HFF-Myc (cell line): ENCODE results near the gene KRT36.

ENCODE experiments used
- DNase-seq: peaks from one replicate; pipeline ENCODE4 v3.0.0-alpha.2; 2011; ENCODE audit warnings: low read depth; ENCODE audit errors: extremely low read depth
- H3K4me3 ChIP-seq: replicated peaks from 2 replicates; pipeline ENCODE4 v1.5.1; 2011; ENCODE audit warnings: low read depth, mild to moderate bottlenecking, control low read depth, low read length
- CTCF ChIP-seq: IDR thresholded peaks from 2 replicates; pipeline ENCODE4 v1.5.1; 2012; ENCODE audit warnings: mild to moderate bottlenecking, low read depth, low read length, control low read depth; ENCODE audit errors: missing control alignments

The KRT36 gene

GRCh38 chr17:41453066-41453465, 36.6 kb downstream of the KRT36 start:
- TF ChIP-seq CTCF: no peak
- no peak overlapping the region for H3K4me3 ChIP-seq

DNA sequence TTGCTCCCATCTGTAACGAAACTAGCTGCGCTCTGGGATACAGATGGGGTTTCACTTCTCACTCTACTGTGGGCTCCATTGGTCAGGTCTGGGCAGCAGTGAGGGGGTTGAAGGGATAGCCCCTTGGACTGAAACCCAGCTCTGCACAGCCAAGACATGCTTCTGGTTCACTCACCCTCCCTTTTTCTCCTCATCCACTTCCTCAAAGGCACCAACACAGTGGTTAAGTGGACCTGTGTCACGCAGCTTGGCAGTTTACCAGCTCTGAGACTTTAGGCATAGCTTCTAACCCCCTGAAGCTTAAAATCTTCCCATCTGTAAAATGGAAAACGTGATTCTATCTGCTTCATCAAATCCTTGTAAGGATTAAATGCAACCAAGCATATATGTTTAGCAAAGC, 37.4 kb downstream of the KRT36 start:
- H3K4me3 ChIP-seq: no peak overlapping the region
- TF ChIP-seq CTCF: no peak
- DNase-seq: no peak

More at GRCh38 chr17:41453066-41453465, 36.6 kb downstream of the KRT36 start:
- DNase-seq: no peak

- no peak for DNase-seq
- TF ChIP-seq CTCF: no peak
- no peak overlapping the region for H3K4me3 ChIP-seq
Measured at GRCh38 chr17:41451154-41451728, 38.5 kb downstream of the KRT36 start.

DNA sequence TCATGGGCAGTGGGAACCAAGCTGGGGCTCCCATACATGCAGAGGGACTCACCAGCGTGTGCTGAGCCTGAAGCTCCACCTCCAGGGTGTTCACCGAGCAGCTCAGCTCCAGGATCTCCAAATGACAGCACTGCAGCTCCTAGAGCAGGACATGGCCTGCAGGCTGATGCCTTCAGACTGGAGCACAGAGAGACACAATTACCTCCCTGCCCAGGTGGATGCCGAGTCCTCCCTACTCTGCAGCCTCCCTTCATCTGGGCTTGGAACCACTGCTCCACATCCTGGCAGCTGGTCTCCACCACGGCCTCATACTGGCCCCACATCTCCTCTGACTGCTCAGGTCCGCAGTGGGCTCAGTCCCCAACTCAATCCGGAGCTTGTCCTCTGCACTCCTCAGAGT, 40.7 kb downstream of the KRT36 start:
- no peak for DNase-seq
- no peak for TF ChIP-seq CTCF
- H3K4me3 ChIP-seq: no peak overlapping the region

DNA sequence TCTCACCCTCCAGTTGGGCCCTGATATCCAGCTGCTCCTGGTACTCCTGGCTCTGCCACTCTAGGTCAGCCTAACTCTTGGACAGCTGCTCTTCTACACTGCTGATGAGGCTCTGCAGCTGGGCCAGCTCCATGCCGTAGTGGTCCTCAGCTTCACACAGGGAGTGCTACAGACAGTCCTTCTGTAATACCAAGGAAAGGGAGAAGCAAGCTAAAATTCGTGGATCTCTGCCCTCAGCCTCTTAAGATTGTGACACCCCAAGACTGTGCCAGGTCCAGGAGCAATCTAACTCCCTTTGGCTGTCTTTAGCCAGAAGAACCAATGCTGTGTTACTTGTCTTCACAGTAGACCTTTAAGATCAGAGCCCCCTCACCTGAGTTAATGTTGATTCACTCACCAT, 41.2 kb downstream of the KRT36 start:
- no peak overlapping the region for H3K4me3 ChIP-seq
- TF ChIP-seq CTCF: no peak
- no peak for DNase-seq

GRCh38 chr17:41446806-41447205, 42.9 kb downstream of the KRT36 start:
- no peak overlapping the region for H3K4me3 ChIP-seq
- DNase-seq: no peak
- TF ChIP-seq CTCF: no peak

GRCh38 chr17:41444640-41445039, 45.1 kb downstream of the KRT36 start:
- DNase-seq: no peak
- TF ChIP-seq CTCF: no peak

More at GRCh38 chr17:41444640-41445039, 45.1 kb downstream of the KRT36 start:
- H3K4me3 ChIP-seq: no peak overlapping the region
